ENCODE results near the gene MROH7. TPM values are rescaled to one million over a fixed set of nuclear protein-coding genes. Genes with fewer than 3 reads are reported as not detected.

Gene MROH7
- total RNA-seq, 1 experiment from 2014 or later, result not detected

- BruUV-seq (replicated peaks), result no TSS peak
- DNase-seq (ENCODE audit: low spot score), result no peak
- no peak overlapping the region for H3K27ac ChIP-seq (ENCODE audit: low read depth, low read length, poor library complexity, severe bottlenecking)
- H3K27me3 ChIP-seq (replicated peaks; ENCODE audit: insufficient read depth, low read depth, low read length, poor library complexity), result peaks cover 4% of the 10 kb centered on the region
- ChIA-PET POLR2A (ENCODE audit: low non-redundant PET) (no interaction called here), CTCF (no interaction called here)
- no peaks in the 10 kb centered on the region for H3K36me3 ChIP-seq (ENCODE audit: insufficient read depth, low read length, poor library complexity, severe bottlenecking)
- H3K4me1 ChIP-seq (ENCODE audit: insufficient read depth, low read length, poor library complexity, severe bottlenecking), result no peaks in the 10 kb centered on the region
- TF ChIP-seq CTCF (conservative IDR thresholded peaks at IDR 0.05; ENCODE audit: low read depth, low read length) (no peak), EZH2 (IDR thresholded peaks at IDR 0.05; ENCODE audit: borderline replicate concordance, low read depth, low read length, poor library complexity, severe bottlenecking) (no peak)
- no peak overlapping the region for H3K4me3 ChIP-seq (ENCODE audit: low read depth, low read length, poor library complexity, severe bottlenecking)
- H3K9me3 ChIP-seq (ENCODE audit: low read depth, low read length, poor library complexity, severe bottlenecking), result no peaks in the 10 kb centered on the region
- intact Hi-C loops (cut with micrococcal nuclease; ENCODE audit: unreplicated experiment), result no loop called here
Observed at GRCh38 chr1:54698346-54698745, 56.8 kb downstream of the MROH7 start.

GRCh38 chr1:54699936-54700525 is 58.4 kb downstream of the MROH7 start:
- Histone ChIP-seq H3K4me1 (ENCODE audit: insufficient read depth, low read length, poor library complexity, severe bottlenecking) (no peaks in the 10 kb centered on the region), H3K27ac (ENCODE audit: low read depth, low read length, poor library complexity, severe bottlenecking) (no peak overlapping the region), H3K4me3 (ENCODE audit: low read depth, low read length, poor library complexity, severe bottlenecking) (no peak overlapping the region), H3K36me3 (ENCODE audit: insufficient read depth, low read length, poor library complexity, severe bottlenecking) (no peaks in the 10 kb centered on the region), H3K9me3 (ENCODE audit: low read depth, low read length, poor library complexity, severe bottlenecking) (no peaks in the 10 kb centered on the region), H3K27me3 (replicated peaks; ENCODE audit: insufficient read depth, low read depth, low read length, poor library complexity) (peaks cover 4% of the 10 kb centered on the region)
- BruUV-seq (replicated peaks), result no TSS peak
- ChIA-PET CTCF (no interaction called here), POLR2A (ENCODE audit: low non-redundant PET) (no interaction called here)
- no peak for DNase-seq (ENCODE audit: low spot score)
- intact Hi-C loops (cut with micrococcal nuclease; ENCODE audit: unreplicated experiment), result no loop called here
- TF ChIP-seq EZH2 (IDR thresholded peaks at IDR 0.05; ENCODE audit: borderline replicate concordance, low read depth, low read length, poor library complexity, severe bottlenecking) (no peak), CTCF (conservative IDR thresholded peaks at IDR 0.05; ENCODE audit: low read depth, low read length) (no peak)

DNA sequence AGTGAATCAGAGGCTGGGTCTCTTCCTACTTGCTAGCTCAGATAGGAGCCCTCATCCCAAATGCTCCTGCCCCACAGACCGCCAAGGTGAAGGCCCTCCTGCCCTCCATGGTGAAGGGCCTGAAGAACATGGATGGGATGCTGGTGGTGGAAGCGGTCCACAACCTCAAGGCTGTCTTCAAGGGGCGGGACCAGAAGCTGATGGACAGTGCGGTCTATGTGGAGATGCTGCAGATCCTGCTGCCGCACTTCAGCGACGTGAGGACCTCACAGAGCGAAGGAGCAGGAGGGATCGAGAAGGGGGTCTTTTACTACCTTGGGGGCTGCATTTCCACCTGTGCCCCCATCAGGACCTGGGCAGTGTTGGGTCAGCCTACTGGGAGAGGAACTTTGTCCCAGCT is 59.5 kb downstream of the MROH7 start:
- H3K4me3 ChIP-seq (ENCODE audit: low read depth, low read length, poor library complexity, severe bottlenecking), result no peak overlapping the region
- CTCF ChIA-PET, result no interaction called here
- POLR2A ChIA-PET (ENCODE audit: low non-redundant PET), result no interaction called here
- TF ChIP-seq EZH2 (IDR thresholded peaks at IDR 0.05; ENCODE audit: borderline replicate concordance, low read depth, low read length, poor library complexity, severe bottlenecking) (no peak), CTCF (conservative IDR thresholded peaks at IDR 0.05; ENCODE audit: low read depth, low read length) (no peak)
- H3K36me3 ChIP-seq (ENCODE audit: insufficient read depth, low read length, poor library complexity, severe bottlenecking), result no peaks in the 10 kb centered on the region
- intact Hi-C loops (cut with micrococcal nuclease; ENCODE audit: unreplicated experiment), result no loop called here
- no TSS peak for BruUV-seq (replicated peaks)
- peaks cover 4% of the 10 kb centered on the region for H3K27me3 ChIP-seq (replicated peaks; ENCODE audit: insufficient read depth, low read depth, low read length, poor library complexity)
- H3K9me3 ChIP-seq (ENCODE audit: low read depth, low read length, poor library complexity, severe bottlenecking), result no peaks in the 10 kb centered on the region
- no peak for DNase-seq (ENCODE audit: low spot score)
- H3K27ac ChIP-seq (ENCODE audit: low read depth, low read length, poor library complexity, severe bottlenecking), result no peak overlapping the region
- H3K4me1 ChIP-seq (ENCODE audit: insufficient read depth, low read length, poor library complexity, severe bottlenecking), result no peaks in the 10 kb centered on the region

Data from A673 (cell line).